HUES6 (cell line): ENCODE data around the gene RIC8B.

Experiments used
- H3K27ac ChIP-seq: 2 replicates; pipeline ENCODE4 v1.7.0; 2013; ENCODE audit warnings: low read depth, mild to moderate bottlenecking, low read length, inconsistent platforms
- H3K27me3 ChIP-seq: 2 replicates; pipeline ENCODE4 v1.6.1; 2013; ENCODE audit warnings: low read length; ENCODE audit not compliant: control insufficient read depth, insufficient read depth
- H3K36me3 ChIP-seq: 2 replicates; pipeline ENCODE4 v1.6.1; 2013; ENCODE audit warnings: low read length; ENCODE audit not compliant: control insufficient read depth, insufficient read depth
- H3K4me1 ChIP-seq: 2 replicates; pipeline ENCODE4 v1.6.1; 2013; ENCODE audit warnings: low read length; ENCODE audit not compliant: control insufficient read depth, insufficient read depth
- H3K4me3 ChIP-seq: 2 replicates; pipeline ENCODE4 v1.5.1; 2013; ENCODE audit warnings: low read depth, low read length
- H3K9ac ChIP-seq: one replicate; pipeline ENCODE4 v1.6.1; 2013; ENCODE audit warnings: mild to moderate bottlenecking, low read length
- H3K9me3 ChIP-seq: 2 replicates; pipeline ENCODE4 v1.6.1; 2013; ENCODE audit warnings: low read depth, low read length; ENCODE audit not compliant: control insufficient read depth, insufficient read depth

Gene RIC8B

DNA sequence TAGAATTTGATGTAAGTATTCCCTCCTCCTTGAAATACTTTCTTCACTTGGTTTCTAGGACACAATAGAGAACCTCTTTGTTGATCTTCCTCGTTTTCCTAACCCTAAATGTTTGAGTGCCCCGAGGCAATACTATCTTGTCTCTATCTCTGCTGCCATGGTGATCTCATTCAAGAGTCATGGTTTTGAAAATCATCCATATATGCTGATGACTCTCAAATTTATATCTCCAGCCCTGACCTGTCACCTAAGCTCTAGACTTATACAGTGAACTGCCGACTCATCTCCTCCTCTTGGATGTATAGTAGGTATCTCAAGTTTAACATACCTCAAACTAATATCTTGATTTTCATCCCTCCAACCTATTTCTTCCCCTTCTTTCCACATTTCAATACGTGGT is 71.4 kb downstream of the RIC8B start:
- Histone ChIP-seq H3K27me3 (no peaks in the 10 kb centered on the region), H3K4me1 (no peaks in the 10 kb centered on the region; the same call in 1 of the 2 replicates), H3K9ac (no peak overlapping the region), H3K9me3 (peaks cover 2% of the 10 kb centered on the region; the same call in 1 of the 2 replicates), H3K4me3 (no peak overlapping the region), H3K27ac (no peak overlapping the region), H3K36me3 (peaks cover 54% of the 10 kb centered on the region)

GRCh38 chr12:106847861-106848260 is 73.4 kb downstream of the RIC8B start:
- H3K27ac ChIP-seq = no peak overlapping the region
- no peak overlapping the region for H3K4me3 ChIP-seq
- H3K36me3 ChIP-seq = peaks cover 57% of the 10 kb centered on the region
- H3K9ac ChIP-seq = no peak overlapping the region
- H3K4me1 ChIP-seq = no peaks in the 10 kb centered on the region
- peaks cover 2% of the 10 kb centered on the region; the same call in 1 of the 2 replicates for H3K9me3 ChIP-seq
- no peaks in the 10 kb centered on the region for H3K27me3 ChIP-seq

- Histone ChIP-seq H3K4me1 (no peaks in the 10 kb centered on the region; the same call in 1 of the 2 replicates), H3K9me3 (peaks cover 2% of the 10 kb centered on the region; the same call in 1 of the 2 replicates), H3K4me3 (no peak overlapping the region), H3K27me3 (no peaks in the 10 kb centered on the region), H3K36me3 (peaks cover 34% of the 10 kb centered on the region), H3K27ac (no peak overlapping the region), H3K9ac (no peak overlapping the region)
Observed at GRCh38 chr12:106851306-106851705, 76.8 kb downstream of the RIC8B start.

- Histone ChIP-seq H3K9ac (no peak overlapping the region), H3K36me3 (peaks cover 22% of the 10 kb centered on the region), H3K9me3 (no peaks in the 10 kb centered on the region; the same call in 1 of the 2 replicates), H3K4me1 (peaks cover 1% of the 10 kb centered on the region; the same call in 1 of the 2 replicates), H3K27me3 (no peaks in the 10 kb centered on the region), H3K27ac (no peak overlapping the region), H3K4me3 (no peak overlapping the region)
Observed at GRCh38 chr12:106854723-106855122, 80.2 kb downstream of the RIC8B start.

GRCh38 chr12:106855221-106855758 is 80.8 kb downstream of the RIC8B start:
- H3K4me3 ChIP-seq = no peak overlapping the region
- no peak overlapping the region for H3K27ac ChIP-seq
- peaks cover 7% of the 10 kb centered on the region; the same call in 1 of the 2 replicates for H3K4me1 ChIP-seq
- peaks cover 20% of the 10 kb centered on the region for H3K36me3 ChIP-seq
- H3K9ac ChIP-seq = no peak overlapping the region
- H3K9me3 ChIP-seq = no peaks in the 10 kb centered on the region
- H3K27me3 ChIP-seq = no peaks in the 10 kb centered on the region

DNA sequence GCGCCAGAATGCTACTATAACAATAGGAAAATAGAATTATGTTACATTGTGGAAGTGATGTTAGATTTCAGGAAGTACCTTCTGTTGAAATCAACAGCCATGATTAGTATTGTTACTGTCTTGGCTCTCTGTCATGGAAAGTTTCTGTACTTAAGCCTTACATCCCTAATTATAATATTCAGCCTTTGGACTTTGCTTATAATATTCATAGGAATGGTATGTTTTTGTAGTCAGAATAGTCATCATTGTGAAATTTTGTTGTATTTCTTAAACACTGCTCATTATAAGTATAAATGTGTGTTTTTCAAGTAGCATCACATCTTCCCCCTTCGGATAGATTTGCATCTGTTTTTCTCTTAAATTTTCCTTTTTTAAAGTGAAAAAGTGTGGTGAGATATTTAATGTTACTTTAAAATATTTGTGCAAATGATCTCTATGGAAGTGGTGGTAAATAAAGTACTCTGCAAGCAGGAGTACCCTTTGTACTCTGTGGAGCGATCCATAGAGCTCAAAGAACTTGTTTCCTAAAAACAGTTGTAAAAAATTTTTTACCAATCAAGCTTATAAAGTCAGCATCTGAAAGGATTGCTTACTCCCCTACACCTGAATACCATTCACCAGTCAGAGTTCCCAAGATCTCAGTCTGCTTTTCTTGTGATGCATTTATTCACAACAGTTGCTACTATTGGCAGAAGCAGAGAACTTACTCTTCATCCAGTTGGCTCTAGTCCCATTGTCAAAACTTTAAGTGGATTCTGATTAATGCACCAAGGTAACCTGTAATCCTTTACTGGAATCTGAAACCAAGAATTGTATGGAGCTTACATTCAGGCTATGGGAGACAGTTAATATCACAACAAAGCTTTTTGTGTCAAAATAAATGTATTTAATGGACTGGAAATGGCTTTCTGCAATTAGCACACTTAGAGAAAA is 87.8 kb downstream of the RIC8B start:
- Histone ChIP-seq H3K4me1 (peaks cover 25% of the 10 kb centered on the region), H3K36me3 (peaks cover 17% of the 10 kb centered on the region; the same call in 1 of the 2 replicates), H3K4me3 (no peak overlapping the region), H3K9ac (no peak overlapping the region), H3K27me3 (no peaks in the 10 kb centered on the region), H3K27ac (no peak overlapping the region), H3K9me3 (no peaks in the 10 kb centered on the region)

DNA sequence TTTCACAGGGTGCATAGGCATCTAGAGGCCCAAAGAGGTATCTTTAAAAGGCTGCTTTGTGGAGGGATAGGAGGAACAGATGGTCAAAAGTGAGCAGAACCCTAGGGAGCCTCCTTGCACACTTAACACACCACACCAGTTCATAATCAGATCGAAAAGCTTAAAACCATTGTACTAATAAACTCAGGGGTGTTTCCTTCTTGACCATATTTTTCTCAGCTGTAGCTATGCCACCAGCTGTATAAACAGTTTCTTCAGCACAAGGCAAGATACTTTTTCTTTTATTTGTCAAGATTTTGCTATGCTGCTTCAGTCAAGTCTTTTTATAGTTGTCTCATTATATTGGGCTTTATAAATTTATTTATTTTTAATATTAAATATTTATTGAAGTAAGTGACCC is 88.7 kb downstream of the RIC8B start:
- Histone ChIP-seq H3K4me1 (peaks cover 25% of the 10 kb centered on the region), H3K27ac (no peak overlapping the region), H3K9me3 (no peaks in the 10 kb centered on the region), H3K4me3 (no peak overlapping the region), H3K9ac (no peak overlapping the region), H3K36me3 (peaks cover 17% of the 10 kb centered on the region; the same call in 1 of the 2 replicates), H3K27me3 (no peaks in the 10 kb centered on the region)

DNA sequence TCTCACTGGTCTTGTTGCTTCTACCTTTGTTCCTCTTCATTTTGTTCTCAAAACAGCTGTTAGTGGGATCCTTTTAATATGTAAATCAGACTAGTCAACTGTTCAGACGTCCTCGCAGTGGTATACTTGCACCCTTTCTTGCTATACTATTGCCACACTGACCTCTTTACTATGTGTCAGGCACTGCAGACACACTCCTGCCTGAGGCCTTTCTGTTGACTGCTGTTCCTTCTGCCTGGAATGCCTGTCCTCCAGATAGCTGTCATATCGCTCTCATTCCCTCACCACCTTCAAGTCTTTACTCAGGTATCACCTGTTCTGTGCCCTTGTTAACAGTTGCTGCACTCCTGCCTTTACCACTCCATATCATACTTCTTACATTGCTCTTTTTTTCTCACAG is 91.2 kb downstream of the RIC8B start:
- Histone ChIP-seq H3K9ac (no peak overlapping the region), H3K9me3 (no peaks in the 10 kb centered on the region), H3K27me3 (no peaks in the 10 kb centered on the region), H3K4me1 (peaks cover 18% of the 10 kb centered on the region), H3K4me3 (no peak overlapping the region), H3K36me3 (peaks cover 18% of the 10 kb centered on the region; the same call in 1 of the 2 replicates), H3K27ac (no peak overlapping the region)

DNA sequence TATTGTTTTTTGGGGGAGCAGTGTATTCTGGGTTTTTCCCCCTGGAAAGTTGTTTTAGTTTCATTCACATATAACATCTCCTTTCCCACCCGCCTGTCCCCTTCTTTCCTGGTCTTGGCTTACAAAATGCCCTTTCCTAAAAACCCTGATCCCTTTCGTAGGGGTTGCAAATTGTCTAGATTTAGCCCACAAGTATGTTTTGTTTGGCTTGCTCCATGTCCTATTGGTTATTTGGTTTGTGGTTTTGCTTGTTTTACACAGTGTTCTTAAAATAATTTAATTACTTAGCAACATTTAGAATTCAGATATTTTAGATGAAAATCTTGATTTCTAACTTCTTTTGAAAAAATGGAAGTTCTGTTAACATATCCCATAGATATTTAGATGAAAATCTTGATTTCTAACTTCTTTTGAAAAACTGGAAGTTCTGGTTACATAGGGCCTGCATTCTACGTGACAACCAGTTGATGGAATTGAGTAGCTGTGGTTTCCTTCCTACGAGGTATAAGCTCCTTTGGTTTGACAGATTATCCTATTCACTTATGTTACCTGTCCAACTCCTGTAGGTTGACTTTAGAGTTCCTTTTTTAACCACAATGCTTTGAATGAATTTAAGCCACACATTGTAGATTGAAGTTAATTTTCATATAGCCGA is 92.1 kb downstream of the RIC8B start:
- peaks cover 13% of the 10 kb centered on the region; the same call in 1 of the 2 replicates for H3K36me3 ChIP-seq
- no peaks in the 10 kb centered on the region for H3K27me3 ChIP-seq
- H3K9ac ChIP-seq = no peak overlapping the region
- H3K4me3 ChIP-seq = no peak overlapping the region
- peaks cover 18% of the 10 kb centered on the region for H3K4me1 ChIP-seq
- H3K27ac ChIP-seq = no peak overlapping the region
- no peaks in the 10 kb centered on the region for H3K9me3 ChIP-seq

- Histone ChIP-seq H3K4me1 (peaks cover 18% of the 10 kb centered on the region), H3K4me3 (no peak overlapping the region), H3K9ac (no peak overlapping the region), H3K36me3 (peaks cover 16% of the 10 kb centered on the region; the same call in 1 of the 2 replicates), H3K27me3 (no peaks in the 10 kb centered on the region), H3K27ac (no peak overlapping the region), H3K9me3 (no peaks in the 10 kb centered on the region)
Observed at GRCh38 chr12:106867651-106868050, 93.2 kb downstream of the RIC8B start.
